K562 (cell line): ENCODE measurements around the gene GREB1.

Experiments used
- BRCA1 ChIP-seq, 2 experiments: fragments of 450-650 bp in 1 of 2; sonication (generic) in 1 of 2; formaldehyde crosslinking in 1 of 2; IDR thresholded peaks; 2 replicates each; pipeline versions ENCODE4 v1.5.0 to v1.6.1; 2017 to 2020; ENCODE audit warnings: mild to moderate bottlenecking in 1 of 2, missing genetic modification reagents in 1 of 2
- HDAC8 ChIP-seq: fragments of 450-650 bp; IDR thresholded peaks from 2 replicates; pipeline ENCODE4 v1.6.1; 2016; ENCODE audit warnings: mild to moderate bottlenecking, missing genetic modification characterization, moderate library complexity, missing compliant biosample characterization
- KAT2B ChIP-seq: IDR thresholded peaks from one replicate; pipeline ENCODE4 v1.6.1; 2012; ENCODE audit warnings: low read depth, mild to moderate bottlenecking, control low read depth, inconsistent platforms, low read length, moderate library complexity
- MNT ChIP-seq, 2 experiments: fragments of 450-650 bp; conservative IDR thresholded peaks; 2 replicates each; pipeline ENCODE4 v1.6.1; 2017; ENCODE audit warnings: mild to moderate bottlenecking in 2 of 2, moderate library complexity in 2 of 2
- MYNN ChIP-seq, 2 experiments: sonication (generic); formaldehyde crosslinking in 1 of 2; IDR thresholded peaks; 2 replicates each; pipeline versions ENCODE4 v1.5.0 to v1.6.1; 2016 to 2020; ENCODE audit warnings: antibody characterized with exemption in 1 of 2, missing genetic modification reagents in 1 of 2
- NFRKB ChIP-seq: fragments of 450-650 bp; IDR thresholded peaks from 2 replicates; pipeline ENCODE4 v1.6.1; 2016; ENCODE audit warnings: low read depth
- POLR2AphosphoS2 ChIP-seq: IDR thresholded peaks from 2 replicates; pipeline ENCODE4 v1.6.1; 2012; ENCODE audit warnings: low read length, improper control_type of control experiment
- SNAPC5 ChIP-seq: fragments of 250-450 bp; sonication (Bioruptor Pico); IDR thresholded peaks from 2 replicates; pipeline ENCODE4 v1.8.0; 2021; ENCODE audit warnings: moderate library complexity, mild to moderate bottlenecking, inconsistent platforms
- SP1 ChIP-seq: sonication (generic); formaldehyde crosslinking; IDR thresholded peaks from 2 replicates; pipeline ENCODE4 v1.8.1; 2022; ENCODE audit warnings: mild to moderate bottlenecking, missing genetic modification reagents
- TF ChIP-seq, protein P1 (sequence below): sonication (generic); formaldehyde crosslinking; IDR thresholded peaks from 2 replicates; pipeline ENCODE4 v1.9.0; 2022; ENCODE audit warnings: mild to moderate bottlenecking, missing genetic modification reagents
- TF ChIP-seq, protein P2 (sequence below), 2 experiments: IDR thresholded peaks; 2 replicates each; pipeline ENCODE4 v1.6.1; 2011; ENCODE audit warnings: borderline replicate concordance in 1 of 2, control low read depth in 1 of 2, low read depth in 1 of 2, low read length in 1 of 2, mild to moderate bottlenecking in 1 of 2, mixed read lengths in 1 of 2, moderate library complexity in 1 of 2; ENCODE audit not compliant: insufficient read depth in 1 of 2, insufficient read length in 1 of 2, poor library complexity in 1 of 2, severe bottlenecking in 1 of 2; ENCODE audit errors: extremely low read depth in 1 of 2
- TF ChIP-seq, protein P3 (sequence below), 3 experiments: IDR thresholded peaks in 2 of 3; conservative IDR thresholded peaks in 1 of 3; 2 replicates each; pipeline ENCODE4 v1.5.1; 2011 to 2012; ENCODE audit warnings: low read length in 3 of 3, mild to moderate bottlenecking in 3 of 3, control low read depth in 2 of 3, improper control_type of control experiment in 1 of 3, inconsistent platforms in 1 of 3, low read depth in 1 of 3, mixed read lengths in 1 of 3, moderate library complexity in 1 of 3; ENCODE audit not compliant: insufficient read depth in 2 of 3

DNA sequence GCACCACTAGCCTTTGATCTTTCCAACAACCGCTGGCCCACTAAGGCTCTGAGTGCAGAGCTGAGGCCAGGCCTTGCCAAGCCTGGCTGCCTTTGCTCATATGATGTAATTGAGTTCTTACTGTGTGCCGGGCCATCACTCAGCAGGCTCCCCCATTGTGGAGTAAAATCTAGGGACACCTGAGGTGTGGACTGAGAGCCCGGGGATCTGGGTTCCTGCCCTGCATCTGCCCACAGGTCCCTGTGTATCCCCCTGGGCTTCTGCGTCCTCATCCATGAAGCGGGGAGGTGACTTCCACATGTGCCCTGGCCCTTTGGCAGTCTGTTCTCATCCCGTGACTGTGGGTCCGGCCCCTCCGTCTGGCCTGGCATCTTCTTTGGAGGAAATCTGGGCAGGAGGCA lies 33.8 kb downstream of the GREB1 start:
- TF ChIP-seq SNAPC5 (CRISPR knock-in tag), result no peak
- TF ChIP-seq, protein P1, sequence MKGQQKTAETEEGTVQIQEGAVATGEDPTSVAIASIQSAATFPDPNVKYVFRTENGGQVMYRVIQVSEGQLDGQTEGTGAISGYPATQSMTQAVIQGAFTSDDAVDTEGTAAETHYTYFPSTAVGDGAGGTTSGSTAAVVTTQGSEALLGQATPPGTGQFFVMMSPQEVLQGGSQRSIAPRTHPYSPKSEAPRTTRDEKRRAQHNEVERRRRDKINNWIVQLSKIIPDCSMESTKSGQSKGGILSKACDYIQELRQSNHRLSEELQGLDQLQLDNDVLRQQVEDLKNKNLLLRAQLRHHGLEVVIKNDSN (CRISPR knock-in tag), result no peak
- no peak for TF ChIP-seq BRCA1 (IDR thresholded peaks at IDR 0.05)
- TF ChIP-seq BRCA1 (CRISPR knock-in tag; IDR thresholded peaks at IDR 0.05), result no peak
- no peak for TF ChIP-seq POLR2AphosphoS2
- TF ChIP-seq SP1, result no peak
- no peak for TF ChIP-seq MYNN (IDR thresholded peaks at IDR 0.05)
- TF ChIP-seq MYNN (CRISPR knock-in tag; IDR thresholded peaks at IDR 0.05), result no peak
- TF ChIP-seq MNT (conservative IDR thresholded peaks at IDR 0.05), result no peak
- TF ChIP-seq, protein P2, sequence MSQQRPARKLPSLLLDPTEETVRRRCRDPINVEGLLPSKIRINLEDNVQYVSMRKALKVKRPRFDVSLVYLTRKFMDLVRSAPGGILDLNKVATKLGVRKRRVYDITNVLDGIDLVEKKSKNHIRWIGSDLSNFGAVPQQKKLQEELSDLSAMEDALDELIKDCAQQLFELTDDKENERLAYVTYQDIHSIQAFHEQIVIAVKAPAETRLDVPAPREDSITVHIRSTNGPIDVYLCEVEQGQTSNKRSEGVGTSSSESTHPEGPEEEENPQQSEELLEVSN (IDR thresholded peaks at IDR 0.05; ENCODE audit: borderline replicate concordance in 1 of 2, extremely low read depth in 1 of 2, insufficient read depth in 1 of 2, insufficient read length in 1 of 2, low read depth in 1 of 2, low read length in 1 of 2, poor library complexity in 1 of 2, severe bottlenecking in 1 of 2), result no peak
- TF ChIP-seq NFRKB, result no peak
- no peak for TF ChIP-seq HDAC8
- TF ChIP-seq, protein P3, sequence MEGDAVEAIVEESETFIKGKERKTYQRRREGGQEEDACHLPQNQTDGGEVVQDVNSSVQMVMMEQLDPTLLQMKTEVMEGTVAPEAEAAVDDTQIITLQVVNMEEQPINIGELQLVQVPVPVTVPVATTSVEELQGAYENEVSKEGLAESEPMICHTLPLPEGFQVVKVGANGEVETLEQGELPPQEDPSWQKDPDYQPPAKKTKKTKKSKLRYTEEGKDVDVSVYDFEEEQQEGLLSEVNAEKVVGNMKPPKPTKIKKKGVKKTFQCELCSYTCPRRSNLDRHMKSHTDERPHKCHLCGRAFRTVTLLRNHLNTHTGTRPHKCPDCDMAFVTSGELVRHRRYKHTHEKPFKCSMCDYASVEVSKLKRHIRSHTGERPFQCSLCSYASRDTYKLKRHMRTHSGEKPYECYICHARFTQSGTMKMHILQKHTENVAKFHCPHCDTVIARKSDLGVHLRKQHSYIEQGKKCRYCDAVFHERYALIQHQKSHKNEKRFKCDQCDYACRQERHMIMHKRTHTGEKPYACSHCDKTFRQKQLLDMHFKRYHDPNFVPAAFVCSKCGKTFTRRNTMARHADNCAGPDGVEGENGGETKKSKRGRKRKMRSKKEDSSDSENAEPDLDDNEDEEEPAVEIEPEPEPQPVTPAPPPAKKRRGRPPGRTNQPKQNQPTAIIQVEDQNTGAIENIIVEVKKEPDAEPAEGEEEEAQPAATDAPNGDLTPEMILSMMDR (IDR thresholded peaks at IDR 0.05 in 2 of 3, conservative IDR thresholded peaks at IDR 0.05 in 1 of 3; ENCODE audit: insufficient read depth in 2 of 3, low read depth in 1 of 3, low read length in 3 of 3), result no peak
- TF ChIP-seq KAT2B, result no peak
